Measurements from ENCODE around the gene LIN7A.

- TF ChIP-seq CTCF (IDR thresholded peaks at IDR 0.05; ENCODE audit: insufficient read depth, low read length, poor library complexity, severe bottlenecking), result no peak
- TF ChIP-seq EZH2phosphoT487 (conservative IDR thresholded peaks at IDR 0.05; ENCODE audit: low read length), result no peak
Observed at GRCh38 chr12:80749456-80749855, 188.3 kb downstream of the LIN7A start.

Data from SU-DHL-6 (cell line).